CD4-positive, alpha-beta T cell (primary cell): ENCODE data around the gene SPDL1. TPM values are rescaled to one million over a fixed set of nuclear protein-coding genes. Genes with fewer than 3 reads are reported as not detected.

ENCODE experiments used
- ATAC-seq: fragments of 200-7000 bp; cut with Tn5 transposase; one replicate; pipeline ENCODE4 v1.10.0; 2022; ENCODE audit warnings: mild to moderate bottlenecking; ENCODE audit not compliant: poor library complexity
- CTCF ChIA-PET: fragments of 350-600 bp; sonication (Branson Sonifier 250); formaldehyde crosslinking; loops from one replicate; lab custom pipeline; 2021; ENCODE audit warnings: antibody characterized with exemption, inconsistent platforms; lab: Charles Lee
- POLR2A ChIA-PET: fragments of 350-600 bp; sonication (Branson Sonifier 250); formaldehyde crosslinking; loops from one replicate; lab custom pipeline; 2021; ENCODE audit warnings: antibody characterized with exemption, inconsistent platforms; lab: Charles Lee
- DNase-seq, 14 experiments: peaks; one replicate each; pipeline ENCODE4 v3.0.0-alpha.2; 2013 to 2020; ENCODE audit warnings: mixed read lengths in 2 of 14
- H3K27ac ChIP-seq, 2 donors: one replicate each; pipeline versions ENCODE4 v1.5.1 to v1.7.0; 2013; ENCODE audit warnings: low read length in 2 of 2, low read depth in 1 of 2, mild to moderate bottlenecking in 1 of 2
- H3K27me3 ChIP-seq, 2 experiments: 1 replicate in 1 of 2; 2 replicates in 1 of 2; pipeline versions ENCODE4 v1.6.1 to v1.7.0; 2013; ENCODE audit warnings: low read length in 2 of 2, control low read depth in 1 of 2, mild to moderate bottlenecking in 1 of 2, moderate library complexity in 1 of 2; ENCODE audit not compliant: insufficient read depth in 2 of 2, control insufficient read depth in 1 of 2
- H3K36me3 ChIP-seq: one replicate; pipeline ENCODE4 v1.6.1; 2013; ENCODE audit warnings: low read length, control low read depth; ENCODE audit not compliant: insufficient read depth
- H3K4me1 ChIP-seq: one replicate; pipeline ENCODE4 v1.6.1; 2013; ENCODE audit warnings: low read length, control low read depth; ENCODE audit not compliant: insufficient read depth
- H3K4me3 ChIP-seq: one replicate; pipeline ENCODE4 v1.5.1; 2013; ENCODE audit warnings: mild to moderate bottlenecking, low read length, moderate library complexity
- H3K9me3 ChIP-seq, 2 experiments: 1 replicate in 1 of 2; 2 replicates in 1 of 2; pipeline versions ENCODE4 v1.6.1 to v1.7.0; 2013; ENCODE audit warnings: low read length in 2 of 2, mild to moderate bottlenecking in 2 of 2, control low read depth in 1 of 2, moderate library complexity in 1 of 2; ENCODE audit not compliant: control insufficient read depth in 1 of 2, insufficient read depth in 1 of 2
- H3K27ac Mint-ChIP-seq: one replicate; pipeline ENCODE4 v1.8.0; 2020; ENCODE audit warnings: mixed read lengths
- H3K27me3 Mint-ChIP-seq: one replicate; pipeline ENCODE4 v1.8.0; 2021; ENCODE audit warnings: mixed read lengths
- H3K36me3 Mint-ChIP-seq: one replicate; pipeline ENCODE4 v1.8.0; 2021; ENCODE audit warnings: low read depth, mixed read lengths
- H3K4me1 Mint-ChIP-seq: one replicate; pipeline ENCODE4 v1.8.0; 2021; ENCODE audit warnings: low read depth, mixed read lengths
- H3K4me3 Mint-ChIP-seq: one replicate; pipeline ENCODE4 v1.8.0; 2020; ENCODE audit warnings: mild to moderate bottlenecking, mixed read lengths
- H3K9me3 Mint-ChIP-seq: one replicate; pipeline ENCODE4 v1.8.0; 2020; ENCODE audit warnings: mixed read lengths
- CTCF ChIP-seq: fragments of 200-600 bp; IDR thresholded peaks from one replicate; pipeline ENCODE4 v1.8.0; 2022; ENCODE audit warnings: antibody characterized with exemption, mild to moderate bottlenecking
- intact Hi-C, 2 experiments: fragments of 100-400 bp; cut with DNase I in 1 of 2; cut with micrococcal nuclease in 1 of 2; formaldehyde crosslinking; loops; one replicate each; pipeline versions ENCODE4 v1.15.1 to v1.9.0; 2023 to 2025; cut with DNase I, micrococcal nuclease
- total RNA-seq, 174 experiments: library from RNA in 2 of 174; stranded (reverse) in 2 of 174; gene quantifications; one replicate each; pipeline ENCODE4 v1.2.3 and lab custom pipeline; 2021 to 2026

SPDL1 gene
- total RNA-seq, 2 experiments from 2014 or later = 4.3 to 5.6 TPM

DNA sequence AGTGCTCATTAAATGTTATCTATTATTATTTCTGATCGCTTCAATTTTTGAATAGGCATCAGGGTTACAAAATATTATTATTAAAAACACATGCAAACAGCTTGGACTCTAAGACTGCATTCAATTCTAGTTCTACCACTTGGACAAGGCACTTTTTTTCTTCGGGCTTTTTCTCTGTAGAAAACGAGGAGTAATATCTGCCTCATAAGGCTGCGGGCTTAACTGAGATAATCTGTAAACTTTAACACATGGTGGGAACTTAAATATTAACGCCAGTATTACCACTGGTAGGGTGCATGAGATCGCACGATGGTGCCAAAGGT is 511 bp upstream of the SPDL1 start:
- Histone ChIP-seq H3K4me3 (peak overlapping the region; percentile 76), H3K4me1 (peaks cover 6% of the 10 kb centered on the region), H3K36me3 (no peaks in the 10 kb centered on the region), H3K27ac (peak overlapping the region in 1 of 2 donors; percentile 50), H3K9me3 (no peaks in the 10 kb centered on the region), H3K27me3 (no peaks in the 10 kb centered on the region)
- peaks cover 47% of the 10 kb centered on the region for H3K4me1 Mint-ChIP-seq
- H3K27me3 Mint-ChIP-seq = no peaks in the 10 kb centered on the region
- peak overlapping the region; percentile 88 for H3K27ac Mint-ChIP-seq
- H3K36me3 Mint-ChIP-seq = peaks cover 8% of the 10 kb centered on the region
- intact Hi-C loops = loop anchor here (1.0 to 10.0 kb wide), 7 partner anchors 54 to 1316 kb away; partner anchors contain the start of genes DOCK2 (in 1 of the 2), PANK3 (in 1 of the 2) and RARS1 (in 1 of the 2)
- H3K4me3 Mint-ChIP-seq = peak overlapping the region; percentile 100
- no peaks in the 10 kb centered on the region for H3K9me3 Mint-ChIP-seq
- DNase-seq = no peak
- CTCF ChIA-PET = no interaction called here
- no peak for TF ChIP-seq CTCF
- POLR2A ChIA-PET = interaction anchor here (0.7 to 1.8 kb wide), 5 partner anchors 8 to 1290 kb away, joined by 3 to 36 read pairs (median 3); partner anchors contain the start of genes DOCK2 and PANK3
- ATAC-seq = no peak

GRCh38 chr5:169584998-169585451 is 1.5 kb downstream of the SPDL1 start:
- Histone ChIP-seq H3K27me3 (no peaks in the 10 kb centered on the region), H3K36me3 (peaks cover 4% of the 10 kb centered on the region), H3K4me3 (no peak overlapping the region), H3K9me3 (no peaks in the 10 kb centered on the region), H3K4me1 (peaks cover 6% of the 10 kb centered on the region), H3K27ac (no peak overlapping the region)
- Mint-ChIP-seq H3K36me3 (peaks cover 25% of the 10 kb centered on the region), H3K4me3 (peak overlapping the region; percentile 100), H3K27ac (no peak overlapping the region), H3K4me1 (peaks cover 47% of the 10 kb centered on the region), H3K9me3 (no peaks in the 10 kb centered on the region), H3K27me3 (no peaks in the 10 kb centered on the region)
- no peak for TF ChIP-seq CTCF
- DNase-seq (no peak), ATAC-seq (no peak)
- CTCF ChIA-PET = interaction anchor here (1.2 kb wide), 1 partner anchor 53 kb away, joined by 3 read pairs; the partner anchor contains the start of gene DOCK2
- intact Hi-C loops = loop anchor here (5.0 to 10.0 kb wide), 5 partner anchors 67 to 1318 kb away; partner anchors contain the start of genes PANK3 (in 1 of the 2) and RARS1 (in 1 of the 2)
- POLR2A ChIA-PET = interaction anchor here (0.9 kb wide), 1 partner anchor 67 kb away, joined by 3 read pairs; no protein-coding TSS in a partner anchor

GRCh38 chr5:169590602-169591001 is 7.0 kb downstream of the SPDL1 start:
- intact Hi-C loops = no loop called here
- peaks cover 69% of the 10 kb centered on the region for H3K36me3 Mint-ChIP-seq
- no peak overlapping the region for H3K4me3 Mint-ChIP-seq
- H3K4me1 Mint-ChIP-seq = peaks cover 12% of the 10 kb centered on the region
- POLR2A ChIA-PET = no interaction called here
- H3K36me3 ChIP-seq = peaks cover 46% of the 10 kb centered on the region
- ATAC-seq (no peak), DNase-seq (no peak)
- no peak overlapping the region for H3K4me3 ChIP-seq
- no peaks in the 10 kb centered on the region for H3K4me1 ChIP-seq
- H3K27me3 Mint-ChIP-seq = no peaks in the 10 kb centered on the region
- no peak overlapping the region for H3K27ac Mint-ChIP-seq
- no peak for TF ChIP-seq CTCF
- no peak overlapping the region for H3K27ac ChIP-seq
- CTCF ChIA-PET = no interaction called here
- no peaks in the 10 kb centered on the region for H3K9me3 Mint-ChIP-seq
- H3K27me3 ChIP-seq = no peaks in the 10 kb centered on the region
- H3K9me3 ChIP-seq = no peaks in the 10 kb centered on the region
